ENCODE results near the gene MMRN1. TPM values are rescaled to one million over a fixed set of nuclear protein-coding genes. Genes with fewer than 3 reads are reported as not detected.

The MMRN1 gene
- total RNA-seq, 1 donor, result 0.45 TPM

DNA sequence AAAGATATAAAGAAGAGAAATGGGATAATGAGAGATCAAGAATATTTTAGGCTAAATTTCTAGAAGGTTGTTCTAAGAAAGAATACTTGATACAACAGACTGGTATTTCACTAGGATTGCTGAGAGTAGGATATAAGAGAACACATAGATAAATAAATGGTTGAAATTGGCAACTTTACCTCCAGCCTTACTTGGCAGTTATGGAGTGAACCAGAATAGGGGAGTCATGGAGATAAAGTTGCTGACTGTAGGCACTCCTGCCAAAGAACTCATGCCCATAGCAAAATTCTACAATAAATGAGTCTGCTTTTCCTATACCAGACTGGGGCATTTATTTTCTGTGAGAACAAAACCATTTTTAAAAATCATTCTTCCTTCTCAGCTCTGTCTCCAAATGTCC, 26.4 kb upstream of the MMRN1 start:
- H3K4me3 ChIP-seq (ENCODE audit: low read depth, low read length), result no peak overlapping the region
- no peak for TF ChIP-seq CTCF (IDR thresholded peaks at IDR 0.05; ENCODE audit: insufficient read depth, low read length)
- DNase-seq (ENCODE audit: low read depth), result no peak

GRCh38 chr4:89868999-89869589, 25.6 kb upstream of the MMRN1 start:
- peak; percentile 25 for DNase-seq (ENCODE audit: low read depth)
- H3K4me3 ChIP-seq (ENCODE audit: low read depth, low read length), result no peak overlapping the region
- peak; percentile 51 for TF ChIP-seq CTCF (IDR thresholded peaks at IDR 0.05; ENCODE audit: insufficient read depth, low read length)

GRCh38 chr4:89871211-89871610, 23.4 kb upstream of the MMRN1 start:
- TF ChIP-seq CTCF (IDR thresholded peaks at IDR 0.05; ENCODE audit: insufficient read depth, low read length), result no peak
- H3K4me3 ChIP-seq (ENCODE audit: low read depth, low read length), result no peak overlapping the region
- no peak for DNase-seq (ENCODE audit: low read depth)

GRCh38 chr4:89876548-89876947, 18.1 kb upstream of the MMRN1 start:
- H3K4me3 ChIP-seq (ENCODE audit: low read depth, low read length), result no peak overlapping the region
- TF ChIP-seq CTCF (IDR thresholded peaks at IDR 0.05; ENCODE audit: insufficient read depth, low read length), result no peak
- DNase-seq (ENCODE audit: low read depth), result no peak

DNA sequence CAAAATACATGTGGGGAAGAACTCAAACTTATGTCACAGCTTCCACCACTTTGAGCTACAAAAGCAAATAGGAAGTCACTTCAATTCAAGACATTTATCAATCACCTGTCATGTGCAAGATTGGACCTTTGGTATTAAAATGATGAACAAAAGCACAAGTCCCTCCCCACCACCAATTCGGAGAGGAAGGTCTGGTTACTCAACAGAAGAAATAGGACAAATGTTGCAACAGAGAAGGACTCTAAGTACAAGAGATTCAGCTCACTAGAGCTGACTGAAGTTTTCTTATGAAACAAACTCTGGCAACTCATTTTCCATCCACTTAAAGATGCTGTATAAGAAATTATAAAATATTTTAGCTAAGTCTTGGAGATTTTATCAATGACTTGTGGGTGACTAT, 16.0 kb upstream of the MMRN1 start:
- TF ChIP-seq CTCF (IDR thresholded peaks at IDR 0.05; ENCODE audit: insufficient read depth, low read length), result no peak
- no peak for DNase-seq (ENCODE audit: low read depth)
- no peak overlapping the region for H3K4me3 ChIP-seq (ENCODE audit: low read depth, low read length)

DNA sequence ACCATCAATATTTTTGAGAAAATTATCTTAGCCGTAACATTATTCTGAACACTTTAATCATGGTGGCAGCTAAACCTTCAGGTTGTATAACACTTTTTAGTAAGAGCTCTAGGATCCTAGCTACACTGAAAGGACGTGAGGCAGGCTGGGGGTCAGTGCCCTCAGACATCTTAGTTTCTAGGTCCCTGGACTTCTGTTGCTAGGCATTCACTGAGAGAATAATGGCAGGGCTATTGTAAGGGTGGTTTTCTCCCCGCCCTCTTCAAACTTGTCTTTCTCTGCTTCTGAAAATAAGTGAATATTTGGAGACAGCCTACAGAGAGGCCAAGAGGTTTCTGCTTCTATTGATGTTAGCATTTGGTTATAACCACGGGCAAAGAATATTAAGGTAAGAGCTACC, 15.4 kb upstream of the MMRN1 start:
- no peak overlapping the region for H3K4me3 ChIP-seq (ENCODE audit: low read depth, low read length)
- no peak for TF ChIP-seq CTCF (IDR thresholded peaks at IDR 0.05; ENCODE audit: insufficient read depth, low read length)
- DNase-seq (ENCODE audit: low read depth), result no peak

- no peak overlapping the region for H3K4me3 ChIP-seq (ENCODE audit: low read depth, low read length)
- no peak for TF ChIP-seq CTCF (IDR thresholded peaks at IDR 0.05; ENCODE audit: insufficient read depth, low read length)
- DNase-seq (ENCODE audit: low read depth), result no peak
These were observed 5.4 kb upstream of the MMRN1 start for GRCh38 chr4:89889289-89889688.
